K562 (cell line): Measurements from ENCODE around the gene ERAL1. TPM values are rescaled to one million over a fixed set of nuclear protein-coding genes. Genes with fewer than 3 reads are reported as not detected.
A peak's percentile ranks its signal among the peaks of the same experiment; 100 is the strongest.

Experiments used
- C11orf30 ChIP-seq: fragments of 450-650 bp; IDR thresholded peaks from 2 replicates; pipeline ENCODE4 v1.6.1; 2016; ENCODE audit warnings: low read depth, mild to moderate bottlenecking
- CTCFL ChIP-seq: IDR thresholded peaks from 2 replicates; pipeline ENCODE4 v1.6.1; 2011; ENCODE audit warnings: borderline replicate concordance, low read depth, mild to moderate bottlenecking, moderate library complexity, low read length; ENCODE audit not compliant: insufficient read depth, poor library complexity, severe bottlenecking
- ID3 ChIP-seq, 2 experiments: fragments of 250-450 bp in 1 of 2; fragments of 450-650 bp in 1 of 2; sonication (Bioruptor Pico) in 1 of 2; IDR thresholded peaks; 2 replicates each; pipeline versions ENCODE4 v1.6.1 to v1.8.0; 2016 to 2021; ENCODE audit warnings: mild to moderate bottlenecking in 2 of 2, moderate library complexity in 2 of 2, missing compliant biosample characterization in 1 of 2, missing genetic modification characterization in 1 of 2
- MAZ ChIP-seq, 2 experiments: fragments of 450-650 bp in 1 of 2; sonication (generic) in 1 of 2; formaldehyde crosslinking; IDR thresholded peaks in 1 of 2; conservative IDR thresholded peaks in 1 of 2; 2 replicates each; pipeline versions ENCODE4 v1.4.0 to v1.5.0; 2020; ENCODE audit warnings: mild to moderate bottlenecking in 1 of 2, missing genetic modification reagents in 1 of 2
- PRDM10 ChIP-seq: fragments of 450-650 bp; IDR thresholded peaks from 2 replicates; pipeline ENCODE4 v1.6.1; 2018; ENCODE audit not compliant: partially characterized antibody
- SMC3 ChIP-seq: conservative IDR thresholded peaks from 2 replicates; pipeline ENCODE4 v1.6.1; 2011; ENCODE audit warnings: low read depth, low read length, improper control_type of control experiment; ENCODE audit not compliant: insufficient read depth
- STAT5B ChIP-seq: fragments of 250-450 bp; sonication (Bioruptor Pico); IDR thresholded peaks from 2 replicates; pipeline ENCODE4 v1.8.0; 2021; ENCODE audit warnings: mild to moderate bottlenecking, inconsistent platforms
- TCF7 ChIP-seq: sonication (generic); IDR thresholded peaks from 2 replicates; pipeline ENCODE4 v1.6.1; 2016; ENCODE audit warnings: antibody characterized with exemption, borderline replicate concordance
- ZNF316 ChIP-seq: fragments of 450-650 bp; IDR thresholded peaks from 2 replicates; pipeline ENCODE4 v1.6.1; 2016
- ZNF696 ChIP-seq: fragments of 250-450 bp; sonication (Bioruptor Pico); conservative IDR thresholded peaks from 2 replicates; pipeline ENCODE4 v1.4.0; 2020; ENCODE audit warnings: mild to moderate bottlenecking, moderate library complexity
- polyA plus RNA-seq, 8 experiments: library from polyadenylated mRNA; depleted of rRNA in 4 of 8; stranded (reverse) in 5 of 8; unstranded in 3 of 8; fragments of >200 nt; fragmentation: Nextera tagmentation in 2 of 8; fragmentation: Illumina TruSeq in 1 of 8; extraction: Ambion mirVana in 2 of 8; extraction: Trizol in 1 of 8; gene quantifications; 2 replicates each; pipeline versions ENCODE4 v1.2.1 to v1.2.3, GENCODE V29; 2011 to 2014; ENCODE audit warnings: inconsistent platforms in 1 of 8, missing spikeins in 1 of 8
- total RNA-seq, 7 experiments: library from RNA; depleted of rRNA in 6 of 7; stranded (reverse); fragments of >200 nt in 6 of 7; fragmentation: Illumina TruSeq in 2 of 7; extraction: Trizol in 2 of 7; gene quantifications; 2 replicates each; pipeline versions ENCODE4 v1.2.1 to v1.2.3, GENCODE V29; 2011 to 2021; ENCODE audit warnings: low replicate concordance in 1 of 7
- TF ChIP-seq, protein P1 (sequence below), 2 experiments: fragments of 450-650 bp in 1 of 2; sonication (generic) in 1 of 2; formaldehyde crosslinking in 1 of 2; IDR thresholded peaks; 2 replicates each; pipeline versions ENCODE4 v1.7.1 to v1.9.0; 2016 to 2022; ENCODE audit warnings: inconsistent platforms in 1 of 2, mild to moderate bottlenecking in 1 of 2, missing genetic modification reagents in 1 of 2

The ERAL1 gene
- total and polyA plus RNA-seq, 9 of the 15 experiments (the other 6 are each of a cell fraction or from before 2014, with no cell fraction given) = 37.5 to 351 (median 106) TPM

DNA sequence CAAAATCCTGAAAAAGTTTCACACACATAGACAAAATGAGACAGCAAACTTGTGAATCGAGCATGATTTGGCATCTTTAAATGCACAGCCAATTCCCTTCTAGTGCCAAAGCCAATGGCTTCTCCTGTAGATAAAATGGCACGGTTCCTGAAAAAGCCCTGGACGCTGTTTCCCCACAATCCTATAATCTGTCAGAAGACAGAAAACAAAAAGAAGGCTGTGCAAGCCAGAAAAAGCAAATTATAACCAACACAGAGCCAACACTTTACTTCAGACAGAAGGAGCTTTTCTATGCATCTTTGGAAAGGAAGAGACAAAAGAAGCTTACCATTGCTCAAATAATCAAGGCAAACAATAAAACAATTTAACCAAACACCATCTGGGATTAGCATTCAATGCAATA lies 36.0 kb upstream of the ERAL1 start (continued):
- TF ChIP-seq, protein P1, sequence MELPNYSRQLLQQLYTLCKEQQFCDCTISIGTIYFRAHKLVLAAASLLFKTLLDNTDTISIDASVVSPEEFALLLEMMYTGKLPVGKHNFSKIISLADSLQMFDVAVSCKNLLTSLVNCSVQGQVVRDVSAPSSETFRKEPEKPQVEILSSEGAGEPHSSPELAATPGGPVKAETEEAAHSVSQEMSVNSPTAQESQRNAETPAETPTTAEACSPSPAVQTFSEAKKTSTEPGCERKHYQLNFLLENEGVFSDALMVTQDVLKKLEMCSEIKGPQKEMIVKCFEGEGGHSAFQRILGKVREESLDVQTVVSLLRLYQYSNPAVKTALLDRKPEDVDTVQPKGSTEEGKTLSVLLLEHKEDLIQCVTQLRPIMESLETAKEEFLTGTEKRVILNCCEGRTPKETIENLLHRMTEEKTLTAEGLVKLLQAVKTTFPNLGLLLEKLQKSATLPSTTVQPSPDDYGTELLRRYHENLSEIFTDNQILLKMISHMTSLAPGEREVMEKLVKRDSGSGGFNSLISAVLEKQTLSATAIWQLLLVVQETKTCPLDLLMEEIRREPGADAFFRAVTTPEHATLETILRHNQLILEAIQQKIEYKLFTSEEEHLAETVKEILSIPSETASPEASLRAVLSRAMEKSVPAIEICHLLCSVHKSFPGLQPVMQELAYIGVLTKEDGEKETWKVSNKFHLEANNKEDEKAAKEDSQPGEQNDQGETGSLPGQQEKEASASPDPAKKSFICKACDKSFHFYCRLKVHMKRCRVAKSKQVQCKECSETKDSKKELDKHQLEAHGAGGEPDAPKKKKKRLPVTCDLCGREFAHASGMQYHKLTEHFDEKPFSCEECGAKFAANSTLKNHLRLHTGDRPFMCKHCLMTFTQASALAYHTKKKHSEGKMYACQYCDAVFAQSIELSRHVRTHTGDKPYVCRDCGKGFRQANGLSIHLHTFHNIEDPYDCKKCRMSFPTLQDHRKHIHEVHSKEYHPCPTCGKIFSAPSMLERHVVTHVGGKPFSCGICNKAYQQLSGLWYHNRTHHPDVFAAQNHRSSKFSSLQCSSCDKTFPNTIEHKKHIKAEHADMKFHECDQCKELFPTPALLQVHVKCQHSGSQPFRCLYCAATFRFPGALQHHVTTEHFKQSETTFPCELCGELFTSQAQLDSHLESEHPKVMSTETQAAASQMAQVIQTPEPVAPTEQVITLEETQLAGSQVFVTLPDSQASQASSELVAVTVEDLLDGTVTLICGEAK (IDR thresholded peaks at IDR 0.05) = no peak
- TF ChIP-seq, protein P1 (CRISPR knock-in tag; IDR thresholded peaks at IDR 0.05) = no peak
- TF ChIP-seq PRDM10 = no peak
- TF ChIP-seq STAT5B (CRISPR knock-in tag) = 0 out of 2 replicates have a peak, but pooled peaks have one; percentile 13
- TF ChIP-seq C11orf30 = peak; percentile 42; the same call in 1 of the 2 replicates
- no peak for TF ChIP-seq SMC3
- peak; percentile 71 for TF ChIP-seq ZNF316
- TF ChIP-seq MAZ (CRISPR knock-in tag; conservative IDR thresholded peaks at IDR 0.05 in 1 of 2, IDR thresholded peaks at IDR 0.05 in 1 of 2) = 0 out of 4 replicates have a peak, but pooled peaks of 1 of the 2 experiments have one; percentile 23
- no peak for TF ChIP-seq CTCFL
- no peak for TF ChIP-seq ID3 (CRISPR knock-in tag; IDR thresholded peaks at IDR 0.05)
- TF ChIP-seq ID3 (tag; IDR thresholded peaks at IDR 0.05) = no peak
- no peak for TF ChIP-seq TCF7
- TF ChIP-seq ZNF696 (CRISPR knock-in tag) = no peak
